Fibroblast of lung (primary cell): ENCODE measurements around the gene SNAPC2. TPM values are rescaled to one million over a fixed set of nuclear protein-coding genes. Genes with fewer than 3 reads are reported as not detected.

Experiments used
- DNase-seq, 2 donors: peaks; one replicate each; pipeline versions ENCODE4 v3.0.0 to v3.0.0-alpha.2; 2010; ENCODE audit warnings: low read depth in 2 of 2
- H2AFZ ChIP-seq: 2 replicates; pipeline ENCODE4 v1.5.1; 2012; ENCODE audit warnings: low read length, control low read depth, inconsistent platforms
- H3K27ac ChIP-seq: 2 replicates; pipeline ENCODE4 v1.5.1; 2011; ENCODE audit warnings: low read length, control low read depth; ENCODE audit not compliant: insufficient read depth
- H3K27me3 ChIP-seq: 2 replicates; pipeline ENCODE4 v1.5.1; 2011; ENCODE audit warnings: mild to moderate bottlenecking, low read length; ENCODE audit not compliant: control insufficient read depth, insufficient read depth
- H3K36me3 ChIP-seq: 2 replicates; pipeline ENCODE4 v1.5.1; 2011; ENCODE audit warnings: low read length; ENCODE audit not compliant: control insufficient read depth, insufficient read depth
- H3K4me1 ChIP-seq: 2 replicates; pipeline ENCODE4 v1.5.1; 2011; ENCODE audit warnings: low read length; ENCODE audit not compliant: control insufficient read depth, insufficient read depth; ENCODE audit errors: extremely low read depth
- H3K4me2 ChIP-seq: 2 replicates; pipeline ENCODE4 v1.5.1; 2011; ENCODE audit warnings: low read length, control low read depth; ENCODE audit not compliant: insufficient read depth; ENCODE audit errors: extremely low read depth
- H3K4me3 ChIP-seq, 4 experiments: fragments of 200-600 bp in 1 of 4; sonication (generic) in 1 of 4; replicated peaks in 1 of 4; 2 replicates each; pipeline ENCODE4 v1.5.1; 2011 to 2016; ENCODE audit warnings: low read length in 4 of 4, low read depth in 3 of 4, mild to moderate bottlenecking in 3 of 4, control low read depth in 2 of 4, inconsistent platforms in 1 of 4, mixed read lengths in 1 of 4; ENCODE audit not compliant: insufficient read depth in 1 of 4; ENCODE audit errors: control extremely low read depth in 1 of 4
- H3K79me2 ChIP-seq: 2 replicates; pipeline ENCODE4 v1.5.1; 2012; ENCODE audit warnings: mild to moderate bottlenecking, low read length, inconsistent platforms; ENCODE audit not compliant: control insufficient read depth, insufficient read depth
- H3K9ac ChIP-seq: 2 replicates; pipeline ENCODE4 v1.5.1; 2011; ENCODE audit warnings: mild to moderate bottlenecking, low read length, control low read depth; ENCODE audit not compliant: insufficient read depth
- H3K9me3 ChIP-seq: 2 replicates; pipeline ENCODE4 v1.5.1; 2012; ENCODE audit warnings: low read depth, low read length; ENCODE audit not compliant: control insufficient read depth, insufficient read depth
- H4K20me1 ChIP-seq: 2 replicates; pipeline ENCODE4 v1.5.1; 2011; ENCODE audit warnings: low read length; ENCODE audit not compliant: control insufficient read depth, insufficient read depth; ENCODE audit errors: extremely low read depth
- EZH2 ChIP-seq: IDR thresholded peaks from 2 replicates; pipeline ENCODE4 v1.5.1; 2012; ENCODE audit warnings: low read length, control low read depth, mild to moderate bottlenecking; ENCODE audit errors: missing control alignments
- polyA plus RNA-seq, 2 donors: library from polyadenylated mRNA; depleted of rRNA in 1 of 2; stranded (reverse) in 1 of 2; unstranded in 1 of 2; fragments of >200 nt; gene quantifications; 2 replicates each; pipeline ENCODE4 v1.2.1, GENCODE V29; 2011 to 2012; ENCODE audit warnings: missing spikeins in 1 of 2
- total RNA-seq: library from RNA; depleted of rRNA; stranded (reverse); fragments of >200 nt; gene quantifications from 2 replicates; pipeline ENCODE4 v1.2.1, GENCODE V29; 2014
- TF ChIP-seq, protein P1 (sequence below), 2 donors: IDR thresholded peaks in 1 of 2; conservative IDR thresholded peaks in 1 of 2; 1 replicate in 1 of 2; 2 replicates in 1 of 2; pipeline ENCODE4 v1.5.1; 2011 to 2012; ENCODE audit warnings: low read length in 2 of 2, control low read depth in 1 of 2, inconsistent platforms in 1 of 2, low read depth in 1 of 2, mild to moderate bottlenecking in 1 of 2

The SNAPC2 gene
- total and polyA plus RNA-seq, 2 donors (not counting 1 experiment from before 2014, with no cell fraction given): 11.4 to 13.4 TPM

DNA sequence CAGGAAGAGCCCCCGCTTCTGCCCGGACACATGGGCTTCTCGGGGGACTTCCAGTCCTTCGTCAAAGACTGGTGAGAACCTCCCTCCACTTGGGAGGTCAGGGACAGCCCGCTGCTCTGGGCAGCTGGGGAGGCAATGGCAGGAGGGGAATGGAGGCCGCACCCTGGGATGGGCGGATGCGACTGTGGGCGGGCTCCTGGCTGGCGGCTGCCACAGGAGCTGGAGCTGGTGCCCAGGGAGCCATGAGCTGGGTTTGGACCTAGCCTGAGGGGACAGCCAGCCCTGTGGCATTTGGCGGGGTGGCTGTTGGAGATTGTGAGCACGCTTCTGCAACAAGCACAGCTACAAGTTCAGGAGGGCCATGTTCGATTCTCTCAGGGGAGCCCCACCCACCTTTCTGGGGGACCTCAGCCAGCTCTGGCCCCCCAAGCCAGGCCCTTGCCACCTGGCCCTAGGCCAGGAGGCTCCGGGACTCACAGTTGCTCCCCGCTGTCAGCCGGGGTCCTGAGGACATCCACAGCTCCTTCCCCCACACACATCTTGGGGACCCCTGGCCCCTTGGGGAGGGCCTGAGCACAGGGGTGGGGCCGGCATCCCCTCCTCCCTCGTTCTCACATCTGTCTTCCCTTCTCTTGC is 8.5 kb upstream of the SNAPC2 start:
- Histone ChIP-seq H3K79me2 (peaks cover 6% of the 10 kb centered on the region), H3K4me2 (no peak overlapping the region), H3K36me3 (peaks cover 22% of the 10 kb centered on the region), H3K27ac (no peak overlapping the region), H2AFZ (no peak overlapping the region), H4K20me1 (no peaks in the 10 kb centered on the region), H3K4me3 (no peak overlapping the region), H3K9ac (no peak overlapping the region), H3K27me3 (peaks cover 8% of the 10 kb centered on the region), H3K4me1 (peaks cover 4% of the 10 kb centered on the region), H3K9me3 (no peaks in the 10 kb centered on the region)
- no peak for DNase-seq
- TF ChIP-seq EZH2: no peak
- TF ChIP-seq, protein P1, sequence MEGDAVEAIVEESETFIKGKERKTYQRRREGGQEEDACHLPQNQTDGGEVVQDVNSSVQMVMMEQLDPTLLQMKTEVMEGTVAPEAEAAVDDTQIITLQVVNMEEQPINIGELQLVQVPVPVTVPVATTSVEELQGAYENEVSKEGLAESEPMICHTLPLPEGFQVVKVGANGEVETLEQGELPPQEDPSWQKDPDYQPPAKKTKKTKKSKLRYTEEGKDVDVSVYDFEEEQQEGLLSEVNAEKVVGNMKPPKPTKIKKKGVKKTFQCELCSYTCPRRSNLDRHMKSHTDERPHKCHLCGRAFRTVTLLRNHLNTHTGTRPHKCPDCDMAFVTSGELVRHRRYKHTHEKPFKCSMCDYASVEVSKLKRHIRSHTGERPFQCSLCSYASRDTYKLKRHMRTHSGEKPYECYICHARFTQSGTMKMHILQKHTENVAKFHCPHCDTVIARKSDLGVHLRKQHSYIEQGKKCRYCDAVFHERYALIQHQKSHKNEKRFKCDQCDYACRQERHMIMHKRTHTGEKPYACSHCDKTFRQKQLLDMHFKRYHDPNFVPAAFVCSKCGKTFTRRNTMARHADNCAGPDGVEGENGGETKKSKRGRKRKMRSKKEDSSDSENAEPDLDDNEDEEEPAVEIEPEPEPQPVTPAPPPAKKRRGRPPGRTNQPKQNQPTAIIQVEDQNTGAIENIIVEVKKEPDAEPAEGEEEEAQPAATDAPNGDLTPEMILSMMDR (conservative IDR thresholded peaks at IDR 0.05 in 1 of 2, IDR thresholded peaks at IDR 0.05 in 1 of 2; ENCODE audit: low read depth in 1 of 2, low read length in 2 of 2): no peak

DNA sequence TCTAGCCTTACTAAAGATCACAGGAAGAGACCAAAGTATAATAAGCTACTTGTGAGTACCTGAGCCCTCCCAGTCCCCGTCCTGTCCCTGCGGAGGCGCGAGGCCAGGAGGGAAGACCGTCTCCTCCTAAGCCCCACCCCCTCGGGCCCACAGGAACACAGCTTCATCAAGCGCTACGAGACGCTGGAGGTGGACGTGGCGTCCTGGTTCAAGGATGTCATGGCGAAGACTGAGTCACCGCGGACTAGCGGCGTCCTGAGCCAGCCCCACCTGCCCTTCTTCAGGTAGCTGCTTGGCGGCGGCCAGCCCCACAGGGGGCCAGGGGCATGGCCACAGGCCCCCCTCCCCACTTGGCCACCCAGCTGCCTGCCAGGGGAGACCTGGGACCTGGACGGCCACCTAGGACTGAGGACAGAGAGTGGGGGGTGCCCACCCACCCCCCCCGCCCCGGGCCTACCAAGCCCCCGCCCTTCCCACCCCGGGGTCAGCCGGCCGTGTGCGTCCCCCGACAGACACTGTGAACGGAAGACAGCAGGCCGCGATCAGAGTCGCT is 7.9 kb upstream of the SNAPC2 start:
- Histone ChIP-seq H3K4me2 (no peak overlapping the region), H3K4me1 (peaks cover 6% of the 10 kb centered on the region), H2AFZ (no peak overlapping the region), H3K36me3 (peaks cover 20% of the 10 kb centered on the region), H3K4me3 (no peak overlapping the region), H3K79me2 (peaks cover 4% of the 10 kb centered on the region), H3K27ac (no peak overlapping the region), H3K9me3 (no peaks in the 10 kb centered on the region), H3K9ac (no peak overlapping the region), H4K20me1 (no peaks in the 10 kb centered on the region), H3K27me3 (peaks cover 8% of the 10 kb centered on the region)
- no peak for DNase-seq
- TF ChIP-seq EZH2: no peak
- TF ChIP-seq, protein P1 (conservative IDR thresholded peaks at IDR 0.05 in 1 of 2, IDR thresholded peaks at IDR 0.05 in 1 of 2; ENCODE audit: low read depth in 1 of 2, low read length in 2 of 2): no peak

DNA sequence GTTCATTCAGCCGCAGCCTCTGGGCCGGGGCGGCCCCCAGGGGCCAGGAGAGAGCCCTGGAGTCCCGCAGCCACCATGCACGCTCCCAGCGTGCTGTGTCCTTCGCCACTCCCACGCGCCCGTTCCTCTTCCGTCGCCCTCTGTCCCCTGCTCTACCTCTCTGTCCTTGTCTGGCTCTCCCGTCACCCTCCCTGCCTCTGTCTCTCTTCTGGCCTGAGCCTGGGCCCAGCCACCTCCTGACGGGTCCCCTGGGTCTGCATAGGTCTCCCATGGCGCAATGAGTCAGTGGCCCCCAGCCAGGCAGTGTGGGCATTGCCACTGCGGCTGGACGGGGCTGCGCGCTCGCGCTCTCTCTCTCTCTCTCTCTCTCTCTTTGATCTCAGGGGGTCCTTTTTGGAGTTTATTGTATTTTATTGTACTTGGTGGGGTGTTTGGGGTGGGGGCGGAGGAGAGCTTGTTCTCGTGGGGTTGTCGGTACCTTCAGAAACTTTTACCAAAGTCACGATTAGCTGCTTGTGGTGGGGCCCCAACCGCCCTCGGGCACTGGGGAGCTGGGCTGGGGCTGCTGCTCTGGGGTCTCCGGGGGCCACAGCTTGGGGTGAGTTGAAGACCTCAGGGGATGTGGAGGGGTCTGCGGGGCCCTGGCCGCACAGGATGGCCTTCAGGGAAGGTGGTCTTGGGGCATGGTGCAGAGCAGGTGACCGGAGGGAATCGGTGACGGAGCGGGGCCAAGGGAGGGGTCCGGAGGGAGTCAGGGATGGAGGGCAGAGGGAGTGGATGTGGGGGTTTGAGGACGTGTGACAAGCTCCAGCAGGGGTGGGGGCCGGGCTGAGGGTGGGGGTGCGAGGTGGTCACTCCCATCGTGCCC is 7.2 kb upstream of the SNAPC2 start:
- no peaks in the 10 kb centered on the region for H3K79me2 ChIP-seq
- no peak overlapping the region for H2AFZ ChIP-seq
- H3K4me3 ChIP-seq: no peak overlapping the region
- H3K4me2 ChIP-seq: no peak overlapping the region
- H3K9me3 ChIP-seq: no peaks in the 10 kb centered on the region
- H3K27ac ChIP-seq: no peak overlapping the region
- DNase-seq: no peak
- H3K4me1 ChIP-seq: peaks cover 8% of the 10 kb centered on the region
- H3K9ac ChIP-seq: no peak overlapping the region
- TF ChIP-seq, protein P1 (conservative IDR thresholded peaks at IDR 0.05 in 1 of 2, IDR thresholded peaks at IDR 0.05 in 1 of 2; ENCODE audit: low read depth in 1 of 2, low read length in 2 of 2): no peak
- peaks cover 19% of the 10 kb centered on the region for H3K36me3 ChIP-seq
- H4K20me1 ChIP-seq: no peaks in the 10 kb centered on the region
- H3K27me3 ChIP-seq: peaks cover 8% of the 10 kb centered on the region
